H1 (cell line): ENCODE data around the gene YBX1. TPM values are rescaled to one million over a fixed set of nuclear protein-coding genes. Genes with fewer than 3 reads are reported as not detected.
"Not testable (repeated sequence)": the region's sequence is repeated elsewhere in the genome, so short reads cannot be mapped to it uniquely, and the experiment has no call there.

Experiments
- CTCF ChIA-PET: fragments of 300-600 bp; sonication (Branson Sonifier 250); formaldehyde crosslinking; loops from one replicate; lab custom pipeline; 2021; ENCODE audit not compliant: partially characterized antibody; lab: Charles Lee
- POLR2A ChIA-PET: fragments of 300-600 bp; sonication (Branson Sonifier 250); formaldehyde crosslinking; loops from one replicate; lab custom pipeline; 2021; ENCODE audit warnings: inconsistent platforms; ENCODE audit not compliant: partially characterized antibody; lab: Charles Lee
- DNase-seq, 2 experiments: peaks; one replicate each; pipeline versions ENCODE4 v3.0.0 to v3.0.0-alpha.2; 2010 to 2022; ENCODE audit warnings: low spot score in 2 of 2, low read depth in 1 of 2, mixed read lengths in 1 of 2
- FAIRE-seq: peaks from 2 replicates; lab custom pipeline; 2011; peaks lifted over from hg19 to GRCh38; lab: Jason Lieb, UNC
- H2AFZ ChIP-seq: 2 replicates; pipeline ENCODE4 v1.8.1; 2012; ENCODE audit warnings: low read length, inconsistent platforms
- H2AK5ac ChIP-seq: 2 replicates; pipeline ENCODE4 v1.6.1; 2013; ENCODE audit warnings: low read depth, low read length
- H2BK120ac ChIP-seq: replicated peaks from 2 replicates; pipeline ENCODE3; 2013; ENCODE audit warnings: low read depth, low read length, inconsistent platforms
- H2BK12ac ChIP-seq: 2 replicates; pipeline ENCODE4 v1.6.1; 2013; ENCODE audit warnings: low read depth, low read length
- H2BK15ac ChIP-seq: 2 replicates; pipeline ENCODE4 v1.6.1; 2013; ENCODE audit warnings: low read length
- H2BK20ac ChIP-seq: 2 replicates; pipeline ENCODE4 v1.6.1; 2013; ENCODE audit warnings: low read length
- H2BK5ac ChIP-seq: 2 replicates; pipeline ENCODE4 v1.6.1; 2013; ENCODE audit warnings: low read depth, low read length
- H3K14ac ChIP-seq: 2 replicates; pipeline ENCODE4 v1.6.1; 2013; ENCODE audit warnings: inconsistent platforms; ENCODE audit not compliant: insufficient read length
- H3K18ac ChIP-seq: 2 replicates; pipeline ENCODE4 v1.6.1; 2013; ENCODE audit warnings: low read length; ENCODE audit errors: extremely low read depth
- H3K23ac ChIP-seq: 2 replicates; pipeline ENCODE4 v1.6.1; 2013; ENCODE audit warnings: inconsistent platforms; ENCODE audit not compliant: insufficient read length
- H3K23me2 ChIP-seq: 2 replicates; pipeline ENCODE4 v1.6.1; 2013; ENCODE audit warnings: low read depth, low read length
- H3K27ac ChIP-seq: 2 replicates; pipeline ENCODE4 v1.6.1; 2011; ENCODE audit warnings: low read depth, low read length, inconsistent platforms
- H3K27me3 ChIP-seq, 4 experiments: replicated peaks in 1 of 4; 1 replicate in 1 of 4; 2 replicates in 3 of 4; pipeline versions ENCODE4 v1.6.1 to v1.8.1; 2011 to 2013; ENCODE audit warnings: low read length in 3 of 4, mild to moderate bottlenecking in 3 of 4, inconsistent platforms in 2 of 4, mixed read lengths in 2 of 4, moderate library complexity in 1 of 4; ENCODE audit not compliant: control insufficient read depth in 3 of 4, insufficient read depth in 3 of 4; ENCODE audit errors: extremely low read depth in 1 of 4
- H3K36me3 ChIP-seq, 4 experiments: 2 replicates each; pipeline versions ENCODE4 v1.6.1 to v1.8.1; 2011 to 2013; ENCODE audit warnings: mild to moderate bottlenecking in 4 of 4, low read length in 3 of 4, moderate library complexity in 2 of 4, control low read depth in 1 of 4, inconsistent platforms in 1 of 4; ENCODE audit not compliant: insufficient read depth in 4 of 4, control insufficient read depth in 2 of 4
- H3K4ac ChIP-seq: replicated peaks from 2 replicates; pipeline ENCODE3; 2013; ENCODE audit warnings: low read length, low read depth, mixed read lengths, inconsistent platforms; ENCODE audit not compliant: insufficient read length
- H3K4me1 ChIP-seq, 4 experiments: replicated peaks in 1 of 4; 1 replicate in 1 of 4; 2 replicates in 3 of 4; pipeline versions ENCODE4 v1.6.1 to v1.8.1; 2011 to 2013; ENCODE audit warnings: low read length in 3 of 4, inconsistent platforms in 2 of 4, mixed read lengths in 1 of 4; ENCODE audit not compliant: insufficient read depth in 4 of 4, control insufficient read depth in 3 of 4
- H3K4me2 ChIP-seq, 2 experiments: 2 replicates each; pipeline versions ENCODE4 v1.6.1 to v1.8.1; 2011 to 2013; ENCODE audit warnings: low read depth in 2 of 2, low read length in 2 of 2, control low read depth in 1 of 2, inconsistent platforms in 1 of 2, mild to moderate bottlenecking in 1 of 2; ENCODE audit not compliant: insufficient read depth in 1 of 2
- H3K4me3 ChIP-seq, 4 experiments: fragments of 200-600, 300-600 bp in 1 of 4; sonication (generic), shearing (Covaris generic), sonication (Bioruptor Twin) in 1 of 4; 2 replicates each; pipeline versions ENCODE4 v1.5.1 to v1.8.1; 2011 to 2016; ENCODE audit warnings: low read length in 4 of 4, low read depth in 3 of 4, control low read depth in 2 of 4, inconsistent platforms in 2 of 4, mild to moderate bottlenecking in 2 of 4, mixed read lengths in 1 of 4, moderate library complexity in 1 of 4; ENCODE audit not compliant: insufficient read depth in 2 of 4; ENCODE audit errors: extremely low read depth in 1 of 4
- H3K56ac ChIP-seq: replicated peaks from 2 replicates; pipeline ENCODE3; 2013; ENCODE audit warnings: low read depth, mild to moderate bottlenecking, mixed read lengths, low read length, inconsistent platforms; ENCODE audit not compliant: insufficient read length
- H3K79me1 ChIP-seq: 2 replicates; pipeline ENCODE4 v1.6.1; 2013; ENCODE audit warnings: low read depth, low read length, control low read depth
- H3K79me2 ChIP-seq, 2 experiments: 2 replicates each; pipeline versions ENCODE4 v1.6.1 to v1.8.1; 2012 to 2013; ENCODE audit warnings: low read length in 2 of 2, mild to moderate bottlenecking in 2 of 2, inconsistent platforms in 1 of 2; ENCODE audit not compliant: insufficient read depth in 2 of 2, control insufficient read depth in 1 of 2
- H3K9ac ChIP-seq, 4 experiments: replicated peaks in 1 of 4; 1 replicate in 1 of 4; 2 replicates in 3 of 4; pipeline versions ENCODE4 v1.6.1 to v1.8.1; 2011 to 2013; ENCODE audit warnings: low read depth in 3 of 4, low read length in 3 of 4, control low read depth in 2 of 4, mild to moderate bottlenecking in 2 of 4, moderate library complexity in 2 of 4, inconsistent platforms in 1 of 4; ENCODE audit errors: extremely low read depth in 1 of 4
- H3K9me3 ChIP-seq, 2 experiments: 2 replicates each; pipeline versions ENCODE4 v1.6.1 to v1.8.1; 2012 to 2013; ENCODE audit warnings: mild to moderate bottlenecking in 2 of 2, moderate library complexity in 2 of 2, control low read depth in 1 of 2, inconsistent platforms in 1 of 2, low read depth in 1 of 2, low read length in 1 of 2, mixed read lengths in 1 of 2; ENCODE audit not compliant: insufficient read depth in 2 of 2
- H4K20me1 ChIP-seq, 2 experiments: replicated peaks in 1 of 2; 2 replicates each; pipeline versions ENCODE3 to v1.8.1; 2011 to 2013; ENCODE audit warnings: inconsistent platforms in 2 of 2, low read length in 2 of 2, mild to moderate bottlenecking in 1 of 2; ENCODE audit not compliant: insufficient read depth in 2 of 2, control insufficient read depth in 1 of 2
- H4K5ac ChIP-seq: 2 replicates; pipeline ENCODE4 v1.6.1; 2013; ENCODE audit warnings: low read length, low read depth, mixed read lengths, inconsistent platforms; ENCODE audit not compliant: insufficient read length
- H4K8ac ChIP-seq: 2 replicates; pipeline ENCODE4 v1.8.0; 2013; ENCODE audit warnings: mild to moderate bottlenecking, moderate library complexity, low read length, inconsistent platforms; ENCODE audit not compliant: insufficient read depth; ENCODE audit errors: extremely low read depth
- H4K91ac ChIP-seq: replicated peaks from 2 replicates; pipeline ENCODE3; 2013; ENCODE audit warnings: low read length, mixed read lengths, inconsistent platforms; ENCODE audit not compliant: insufficient read length
- WGBS, 2 experiments: shearing (Covaris generic) in 1 of 2; methylation state at CpG; one replicate each; pipeline versions ENCODE4 v1.1.6 to v1.1.7; 2013 to 2015; ENCODE audit warnings: low lambda C conversion rate in 2 of 2, mixed read lengths in 2 of 2, inconsistent platforms in 1 of 2, low coverage in 1 of 2, missing lambda C conversion rate in 1 of 2; ENCODE audit not compliant: insufficient replicate concordance in 2 of 2, insufficient coverage in 1 of 2, insufficient read length in 1 of 2; ENCODE audit errors: extremely low coverage in 1 of 2, missing lambda C conversion rate in 1 of 2; 5-methylcytosine and 5-hydroxymethylcytosine counted together
- polyA plus RNA-seq, 7 experiments: library from polyadenylated mRNA; depleted of rRNA in 3 of 7; stranded (reverse) in 5 of 7; unstranded in 2 of 7; fragments of >200 nt in 5 of 7; fragments of 200-250 nt in 2 of 7; gene quantifications; 1 replicate in 5 of 7; 2 replicates in 1 of 7; 4 replicates in 1 of 7; pipeline versions ENCODE4 v1.2.1 to v1.2.3, GENCODE V29; 2011 to 2013; ENCODE audit warnings: missing spikeins in 2 of 7, mixed read lengths in 2 of 7
- total RNA-seq: library from RNA; stranded (reverse); fragmentation: NEBNext Ultra II Directional; extraction: Animal tissue kit (Norgen Biotek cat#: 25700); gene quantifications from 2 replicates; pipeline ENCODE4 v1.2.1, GENCODE V29; 2021

Gene YBX1
- total and polyA plus RNA-seq, 2 of the 8 experiments (the other 6 are each of a cell fraction or from before 2014, with no cell fraction given) = 438 to 1,219 TPM

DNA sequence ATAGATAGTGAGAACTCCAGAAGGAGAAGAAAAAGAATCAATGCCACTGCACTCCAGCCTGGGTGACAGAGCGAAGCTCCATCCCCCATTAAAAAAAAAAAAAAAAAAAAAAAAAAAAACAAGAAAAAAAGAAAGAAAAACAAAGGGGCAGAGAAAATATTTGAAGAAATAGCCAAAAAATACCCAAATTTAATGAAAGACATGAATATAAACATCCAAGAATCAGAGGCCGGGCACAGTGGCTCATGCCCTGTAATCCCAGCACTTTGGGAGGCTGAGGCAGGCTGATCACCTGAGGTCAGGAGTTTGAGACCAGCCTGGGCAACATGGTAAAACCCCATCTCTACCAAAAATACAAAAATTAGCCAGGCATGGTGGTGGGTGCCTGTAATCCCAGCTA is 40.2 kb downstream of the YBX1 start:
- not testable (repeated sequence) for H4K91ac ChIP-seq, H3K9ac ChIP-seq, H2BK20ac ChIP-seq, H2BK120ac ChIP-seq, H2AFZ ChIP-seq, DNase-seq, H3K27me3 ChIP-seq, H3K9me3 ChIP-seq, H3K14ac ChIP-seq, H2AK5ac ChIP-seq, H3K79me2 ChIP-seq, H3K56ac ChIP-seq, H4K5ac ChIP-seq, H3K79me1 ChIP-seq, H3K27ac ChIP-seq, H3K23ac ChIP-seq, FAIRE-seq, H4K8ac ChIP-seq, H3K36me3 ChIP-seq, H2BK12ac ChIP-seq, H3K4me3 ChIP-seq, H3K23me2 ChIP-seq, H2BK15ac ChIP-seq, H2BK5ac ChIP-seq, H3K4ac ChIP-seq, H3K4me1 ChIP-seq, H3K18ac ChIP-seq, H3K4me2 ChIP-seq, H4K20me1 ChIP-seq
- POLR2A ChIA-PET = interaction anchor here (1.0 kb wide), 1 partner anchor 302 kb away, joined by 3 read pairs; no protein-coding TSS in a partner anchor
- CTCF ChIA-PET = interaction anchor here (0.7 kb wide), 1 partner anchor 1831 kb away, joined by 3 read pairs; no protein-coding TSS in a partner anchor
- 100% methylated on average over 1 of the region's 2 CpGs; no CpG with 5 or more reads in 1 of the 2 experiments for WGBS, 2 experiments
